ENCODE data around the gene HSD17B2.
"Not testable (repeated sequence)": the region's sequence is repeated elsewhere in the genome, so short reads cannot be mapped to it uniquely, and the experiment has no call there.

The HSD17B2 gene

GRCh38 chr16:82136956-82137821 lies 102.1 kb downstream of the HSD17B2 start:
- H3K4me3 ChIP-seq (replicated peaks in 1 of 2; ENCODE audit: low read depth in 2 of 2, low read length in 2 of 2): no peak overlapping the region
- no peak for TF ChIP-seq CTCF (IDR thresholded peaks at IDR 0.05; ENCODE audit: low read depth, low read length)
- peak; percentile 48 to 56 for DNase-seq (ENCODE audit: low read depth in 2 of 2)

GRCh38 chr16:82137822-82138167 lies 102.7 kb downstream of the HSD17B2 start:
- DNase-seq (ENCODE audit: low read depth in 2 of 2): peak; percentile 11 to 38
- H3K4me3 ChIP-seq (replicated peaks in 1 of 2; ENCODE audit: low read depth in 2 of 2, low read length in 2 of 2): no peak overlapping the region
- TF ChIP-seq CTCF (IDR thresholded peaks at IDR 0.05; ENCODE audit: low read depth, low read length): no peak

GRCh38 chr16:82138478-82139285 lies 103.6 kb downstream of the HSD17B2 start:
- TF ChIP-seq CTCF (IDR thresholded peaks at IDR 0.05; ENCODE audit: low read depth, low read length): no peak
- no peak overlapping the region for H3K4me3 ChIP-seq (replicated peaks in 1 of 2; ENCODE audit: low read depth in 2 of 2, low read length in 2 of 2)
- DNase-seq (ENCODE audit: low read depth in 2 of 2): no peak

- not testable (repeated sequence) for H3K4me3 ChIP-seq (replicated peaks in 1 of 2; ENCODE audit: low read depth in 2 of 2, low read length in 2 of 2)
These were observed 104.2 kb downstream of the HSD17B2 start for GRCh38 chr16:82139286-82139571.

GRCh38 chr16:82146556-82146955 lies 111.5 kb downstream of the HSD17B2 start:
- no peak overlapping the region for H3K4me3 ChIP-seq (replicated peaks in 1 of 2; ENCODE audit: low read depth in 2 of 2, low read length in 2 of 2)
- no peak for TF ChIP-seq CTCF (IDR thresholded peaks at IDR 0.05; ENCODE audit: low read depth, low read length)
- DNase-seq (ENCODE audit: low read depth in 2 of 2): no peak

More at GRCh38 chr16:82139286-82139571, 104.2 kb downstream of the HSD17B2 start:
- DNase-seq (ENCODE audit: low read depth in 2 of 2): not testable (repeated sequence)

GRCh38 chr16:82146957-82147356 lies 111.9 kb downstream of the HSD17B2 start:
- TF ChIP-seq CTCF (IDR thresholded peaks at IDR 0.05; ENCODE audit: low read depth, low read length): no peak
- H3K4me3 ChIP-seq (replicated peaks in 1 of 2; ENCODE audit: low read depth in 2 of 2, low read length in 2 of 2): no peak overlapping the region
- no peak for DNase-seq (ENCODE audit: low read depth in 2 of 2)

GRCh38 chr16:82147546-82147945 lies 112.5 kb downstream of the HSD17B2 start:
- H3K4me3 ChIP-seq (replicated peaks in 1 of 2; ENCODE audit: low read depth in 2 of 2, low read length in 2 of 2): no peak overlapping the region
- no peak for TF ChIP-seq CTCF (IDR thresholded peaks at IDR 0.05; ENCODE audit: low read depth, low read length)
- DNase-seq (ENCODE audit: low read depth in 2 of 2): no peak

All from cardiac fibroblast (primary cell).